Astrocyte of the spinal cord (primary cell): ENCODE measurements around the gene RAB18.
"Not testable (repeated sequence)": the region's sequence is repeated elsewhere in the genome, so short reads cannot be mapped to it uniquely, and the experiment has no call there.

Experiments used
- DNase-seq: peaks from one replicate; pipeline ENCODE4 v3.0.0; 2011; ENCODE audit warnings: low read depth, low spot score
- H3K4me3 ChIP-seq: 2 replicates; pipeline ENCODE4 v1.5.1; 2011; ENCODE audit warnings: low read depth, mild to moderate bottlenecking, low read length, moderate library complexity
- CTCF ChIP-seq: IDR thresholded peaks from 2 replicates; pipeline ENCODE4 v1.5.1; 2012; ENCODE audit warnings: low read depth, mild to moderate bottlenecking, low read length, inconsistent platforms
- in situ Hi-C: cut with HindIII; loops from 2 replicates; pipeline ENCODE4 v1.10.0; 2017; ENCODE audit warnings: low sequenced_read_pairs

Gene RAB18

GRCh38 chr10:27464993-27465392, 39.1 kb upstream of the RAB18 start:
- no peak overlapping the region for H3K4me3 ChIP-seq
- no peak for TF ChIP-seq CTCF
- in situ Hi-C loops = no loop called here
- no peak for DNase-seq

- in situ Hi-C loops, H3K4me3 ChIP-seq, DNase-seq: not testable (repeated sequence)
Observed at GRCh38 chr10:27465596-27465995, 38.5 kb upstream of the RAB18 start.

GRCh38 chr10:27470885-27471284, 33.2 kb upstream of the RAB18 start:
- no peak for DNase-seq
- in situ Hi-C loops = no loop called here
- TF ChIP-seq CTCF = no peak
- H3K4me3 ChIP-seq = no peak overlapping the region

- no peak overlapping the region for H3K4me3 ChIP-seq
- TF ChIP-seq CTCF = no peak
- no peak for DNase-seq
- in situ Hi-C loops = no loop called here
Observed at GRCh38 chr10:27474741-27475140, 29.4 kb upstream of the RAB18 start.

- TF ChIP-seq CTCF = no peak
- in situ Hi-C loops = no loop called here
- no peak overlapping the region for H3K4me3 ChIP-seq
- no peak for DNase-seq
Observed at GRCh38 chr10:27479016-27479415, 25.1 kb upstream of the RAB18 start.

GRCh38 chr10:27481486-27481885, 22.6 kb upstream of the RAB18 start:
- TF ChIP-seq CTCF = no peak
- no peak for DNase-seq
- H3K4me3 ChIP-seq = no peak overlapping the region
- in situ Hi-C loops = no loop called here

- in situ Hi-C loops = no loop called here
- TF ChIP-seq CTCF = no peak
- H3K4me3 ChIP-seq = no peak overlapping the region
- peak; percentile 4 for DNase-seq
Observed at GRCh38 chr10:27482984-27483956, 20.8 kb upstream of the RAB18 start.
